Measurements from ENCODE around the gene OR8G1.

DNA sequence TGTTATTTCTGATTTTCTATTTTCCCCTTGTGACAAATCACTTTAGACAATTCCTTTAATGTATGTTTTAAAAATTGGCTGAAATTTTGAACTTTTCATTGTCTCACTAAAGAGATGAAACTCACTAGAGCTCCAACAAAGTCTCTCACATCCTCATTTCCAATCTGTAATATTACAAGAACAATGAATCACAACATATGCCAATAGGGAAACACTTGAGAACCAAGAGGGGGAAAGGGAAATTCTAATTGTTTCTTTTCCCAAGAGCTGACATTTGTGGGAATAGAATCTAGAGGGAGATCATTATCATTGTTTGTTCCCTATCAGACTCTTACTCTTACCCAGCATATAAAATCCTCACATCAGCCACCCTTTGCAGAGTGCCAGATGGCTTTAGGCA, 29.6 kb upstream of the OR8G1 start:
- TF ChIP-seq, protein P1, sequence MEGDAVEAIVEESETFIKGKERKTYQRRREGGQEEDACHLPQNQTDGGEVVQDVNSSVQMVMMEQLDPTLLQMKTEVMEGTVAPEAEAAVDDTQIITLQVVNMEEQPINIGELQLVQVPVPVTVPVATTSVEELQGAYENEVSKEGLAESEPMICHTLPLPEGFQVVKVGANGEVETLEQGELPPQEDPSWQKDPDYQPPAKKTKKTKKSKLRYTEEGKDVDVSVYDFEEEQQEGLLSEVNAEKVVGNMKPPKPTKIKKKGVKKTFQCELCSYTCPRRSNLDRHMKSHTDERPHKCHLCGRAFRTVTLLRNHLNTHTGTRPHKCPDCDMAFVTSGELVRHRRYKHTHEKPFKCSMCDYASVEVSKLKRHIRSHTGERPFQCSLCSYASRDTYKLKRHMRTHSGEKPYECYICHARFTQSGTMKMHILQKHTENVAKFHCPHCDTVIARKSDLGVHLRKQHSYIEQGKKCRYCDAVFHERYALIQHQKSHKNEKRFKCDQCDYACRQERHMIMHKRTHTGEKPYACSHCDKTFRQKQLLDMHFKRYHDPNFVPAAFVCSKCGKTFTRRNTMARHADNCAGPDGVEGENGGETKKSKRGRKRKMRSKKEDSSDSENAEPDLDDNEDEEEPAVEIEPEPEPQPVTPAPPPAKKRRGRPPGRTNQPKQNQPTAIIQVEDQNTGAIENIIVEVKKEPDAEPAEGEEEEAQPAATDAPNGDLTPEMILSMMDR (IDR thresholded peaks at IDR 0.05): no peak
- no peak for TF ChIP-seq ZFX (IDR thresholded peaks at IDR 0.05; ENCODE audit: borderline replicate concordance)

Measured in 22Rv1 (cell line).